Keratinocyte (primary cell): Measurements from ENCODE around the gene ZBTB7B. TPM values are rescaled to one million over a fixed set of nuclear protein-coding genes. Genes with fewer than 3 reads are reported as not detected.

Experiments used
- DNase-seq: peaks from one replicate; pipeline ENCODE4 v3.0.0-alpha.2; 2011; ENCODE audit warnings: low read depth, missing footprints, low spot score
- FAIRE-seq: peaks from 2 replicates; lab custom pipeline; 2011; peaks lifted over from hg19 to GRCh38; lab: Jason Lieb, UNC
- H2AFZ ChIP-seq: 2 replicates; pipeline ENCODE4 v1.6.0; 2012; ENCODE audit warnings: low read length, control low read depth, inconsistent platforms; ENCODE audit not compliant: control insufficient read depth
- H3K27ac ChIP-seq: 2 replicates; pipeline ENCODE4 v1.5.1; 2011; ENCODE audit warnings: low read length; ENCODE audit not compliant: control insufficient read depth, insufficient read depth
- H3K27me3 ChIP-seq: 3 replicates; pipeline ENCODE4 v1.6.0; 2011; ENCODE audit warnings: low read length; ENCODE audit not compliant: control insufficient read depth, insufficient read depth; ENCODE audit errors: extremely low read depth
- H3K36me3 ChIP-seq, 2 experiments: 2 replicates in 1 of 2; 3 replicates in 1 of 2; pipeline ENCODE4 v1.5.1; 2011; ENCODE audit warnings: low read length in 2 of 2, mild to moderate bottlenecking in 1 of 2; ENCODE audit not compliant: control insufficient read depth in 2 of 2, insufficient read depth in 2 of 2; ENCODE audit errors: extremely low read depth in 1 of 2
- H3K4me1 ChIP-seq: 3 replicates; pipeline ENCODE4 v1.5.1; 2011; ENCODE audit warnings: low read length; ENCODE audit not compliant: control insufficient read depth, insufficient read depth; ENCODE audit errors: extremely low read depth
- H3K4me2 ChIP-seq: 3 replicates; pipeline ENCODE4 v1.6.0; 2011; ENCODE audit warnings: low read depth, low read length; ENCODE audit not compliant: control insufficient read depth, insufficient read depth; ENCODE audit errors: extremely low read depth
- H3K4me3 ChIP-seq, 3 experiments: fragments of 200-600 bp in 1 of 3; sonication (generic) in 1 of 3; 2 replicates in 2 of 3; 3 replicates in 1 of 3; pipeline ENCODE4 v1.5.1; 2011 to 2016; ENCODE audit warnings: low read length in 3 of 3, mild to moderate bottlenecking in 3 of 3, control low read depth in 2 of 3, inconsistent platforms in 1 of 3, low read depth in 1 of 3, mixed read lengths in 1 of 3, mixed run types in 1 of 3, moderate library complexity in 1 of 3; ENCODE audit not compliant: control insufficient read depth in 2 of 3, insufficient read depth in 2 of 3; ENCODE audit errors: extremely low read depth in 1 of 3
- H3K79me2 ChIP-seq: 2 replicates; pipeline ENCODE4 v1.6.0; 2012; ENCODE audit warnings: low read length; ENCODE audit not compliant: control insufficient read depth, insufficient read depth
- H3K9ac ChIP-seq: 3 replicates; pipeline ENCODE4 v1.6.0; 2011; ENCODE audit warnings: low read length; ENCODE audit not compliant: control insufficient read depth, insufficient read depth; ENCODE audit errors: extremely low read depth
- H3K9me1 ChIP-seq: 3 replicates; pipeline ENCODE4 v1.6.0; 2011; ENCODE audit warnings: low read length; ENCODE audit not compliant: control insufficient read depth, insufficient read depth; ENCODE audit errors: extremely low read depth
- H3K9me3 ChIP-seq: 2 replicates; pipeline ENCODE4 v1.5.1; 2012; ENCODE audit warnings: low read depth, low read length; ENCODE audit not compliant: control insufficient read depth
- H4K20me1 ChIP-seq: 3 replicates; pipeline ENCODE4 v1.6.0; 2011; ENCODE audit warnings: low read length; ENCODE audit not compliant: control insufficient read depth, insufficient read depth; ENCODE audit errors: extremely low read depth
- CTCF ChIP-seq, 3 experiments: IDR thresholded peaks in 1 of 3; conservative IDR thresholded peaks in 1 of 3; optimal IDR thresholded peaks in 1 of 3; 2 replicates in 2 of 3; 3 replicates in 1 of 3; pipeline versions ENCODE3 to v1.5.1; 2011; ENCODE audit warnings: low read length in 3 of 3, mild to moderate bottlenecking in 3 of 3, moderate library complexity in 2 of 3, control low read depth in 1 of 3, inconsistent platforms in 1 of 3; ENCODE audit not compliant: insufficient read depth in 2 of 3; ENCODE audit errors: extremely low read depth in 1 of 3
- EZH2 ChIP-seq: IDR thresholded peaks from one replicate; pipeline ENCODE4 v1.6.1; 2012; ENCODE audit warnings: inconsistent platforms, mild to moderate bottlenecking, low read length, moderate library complexity
- dilution Hi-C: fragments of 300-500 bp; cut with MboI; formaldehyde crosslinking; loops from one replicate; pipeline ENCODE4 v1.7.0; 2020; ENCODE audit warnings: low sequenced_read_pairs; ENCODE audit not compliant: extremely low pct_ligation_motif_present
- polyA plus RNA-seq, 5 experiments: library from polyadenylated mRNA; depleted of rRNA in 3 of 5; stranded (reverse) in 3 of 5; stranded (forward) in 1 of 5; unstranded in 1 of 5; fragments of >200 nt; gene quantifications; 1 replicate in 1 of 5; 2 replicates in 3 of 5; 3 replicates in 1 of 5; pipeline versions ENCODE4 v1.2.1 to v1.2.3, GENCODE V29; 2011 to 2012; ENCODE audit warnings: missing spikeins in 2 of 5, low read depth in 1 of 5, low replicate concordance in 1 of 5

The ZBTB7B gene
- polyA plus RNA-seq, 1 donor (not counting 4 experiments of a cell fraction or from before 2014, with no cell fraction given) = 20.9 TPM

- H3K4me2 ChIP-seq = no peak overlapping the region
- H3K4me3 ChIP-seq = no peak overlapping the region
- DNase-seq (no peak), FAIRE-seq (no peak)
- no peak overlapping the region for H3K27ac ChIP-seq
- no peaks in the 10 kb centered on the region for H3K9me3 ChIP-seq
- peaks cover 15% of the 10 kb centered on the region for H3K4me1 ChIP-seq
- no peaks in the 10 kb centered on the region for H3K9me1 ChIP-seq
- no peaks in the 10 kb centered on the region for H3K27me3 ChIP-seq
- H3K36me3 ChIP-seq = no peaks in the 10 kb centered on the region
- no peak overlapping the region for H3K9ac ChIP-seq
- no peaks in the 10 kb centered on the region for H3K79me2 ChIP-seq
- TF ChIP-seq CTCF (optimal IDR thresholded peaks at IDR 0.05 in 1 of 3, IDR thresholded peaks at IDR 0.05 in 1 of 3, conservative IDR thresholded peaks at IDR 0.05 in 1 of 3; ENCODE audit: extremely low read depth in 1 of 3, insufficient read depth in 2 of 3, low read length in 3 of 3) (no peak), EZH2 (no peak)
- dilution Hi-C loops = no loop called here
- H4K20me1 ChIP-seq = no peaks in the 10 kb centered on the region
- H2AFZ ChIP-seq = no peak overlapping the region
These were observed 41.8 kb downstream of the ZBTB7B start for GRCh38 chr1:155044365-155044764.

- no peak for DNase-seq
- H3K9ac ChIP-seq = no peak overlapping the region
- FAIRE-seq = peak; percentile 51
These were observed 42.4 kb downstream of the ZBTB7B start for GRCh38 chr1:155044812-155045657.

More at GRCh38 chr1:155044812-155045657, 42.4 kb downstream of the ZBTB7B start:
- dilution Hi-C loops = no loop called here
- no peaks in the 10 kb centered on the region for H3K36me3 ChIP-seq
- no peaks in the 10 kb centered on the region for H3K9me1 ChIP-seq
- TF ChIP-seq CTCF (optimal IDR thresholded peaks at IDR 0.05 in 1 of 3, IDR thresholded peaks at IDR 0.05 in 1 of 3, conservative IDR thresholded peaks at IDR 0.05 in 1 of 3; ENCODE audit: extremely low read depth in 1 of 3, insufficient read depth in 2 of 3, low read length in 3 of 3) = peak in 2 of 3 experiments; percentile 78 to 79
- TF ChIP-seq EZH2 = no peak
- H2AFZ ChIP-seq = no peak overlapping the region
- H3K9me3 ChIP-seq = no peaks in the 10 kb centered on the region
- peaks cover 20% of the 10 kb centered on the region for H3K4me1 ChIP-seq
- H3K4me2 ChIP-seq = peak overlapping the region; percentile 34
- no peaks in the 10 kb centered on the region for H3K27me3 ChIP-seq
- H3K4me3 ChIP-seq = no peak overlapping the region
- H3K27ac ChIP-seq = no peak overlapping the region
- no peaks in the 10 kb centered on the region for H3K79me2 ChIP-seq
- H4K20me1 ChIP-seq = no peaks in the 10 kb centered on the region
